Endothelial cell (in vitro differentiated cells): ENCODE measurements around the gene PDK2. TPM values are rescaled to one million over a fixed set of nuclear protein-coding genes. Genes with fewer than 3 reads are reported as not detected.

ENCODE experiments used
- DNase-seq: peaks from one replicate; pipeline ENCODE4 v3.0.0; 2021; ENCODE audit warnings: low spot score
- H3K27ac Mint-ChIP-seq: one replicate; pipeline ENCODE4 v1.8.0; 2021; ENCODE audit warnings: mixed read lengths, inconsistent platforms; ENCODE audit not compliant: unreplicated experiment
- H3K27me3 Mint-ChIP-seq: one replicate; pipeline ENCODE4 v1.8.0; 2021; ENCODE audit warnings: mild to moderate bottlenecking, moderate library complexity, mixed read lengths, inconsistent platforms; ENCODE audit not compliant: unreplicated experiment
- H3K36me3 Mint-ChIP-seq: one replicate; pipeline ENCODE4 v1.8.0; 2021; ENCODE audit warnings: mild to moderate bottlenecking, low read depth, mixed read lengths, inconsistent platforms; ENCODE audit not compliant: unreplicated experiment
- H3K4me1 Mint-ChIP-seq: one replicate; pipeline ENCODE4 v1.8.0; 2021; ENCODE audit warnings: mild to moderate bottlenecking, mixed read lengths, inconsistent platforms; ENCODE audit not compliant: unreplicated experiment
- H3K4me3 Mint-ChIP-seq: one replicate; pipeline ENCODE4 v1.8.0; 2021; ENCODE audit warnings: mild to moderate bottlenecking, mixed read lengths, inconsistent platforms; ENCODE audit not compliant: unreplicated experiment
- H3K9me3 Mint-ChIP-seq: one replicate; pipeline ENCODE4 v1.8.0; 2021; ENCODE audit warnings: mixed read lengths, inconsistent platforms; ENCODE audit not compliant: unreplicated experiment
- total RNA-seq: library from RNA; stranded (reverse); fragmentation: NEBNext Ultra II Directional; extraction: Animal tissue kit (Norgen Biotek cat#: 25700); gene quantifications from one replicate; pipeline ENCODE4 v1.2.1, GENCODE V29; 2021; ENCODE audit not compliant: unreplicated experiment
- TF ChIP-seq, protein P1 (sequence below): fragments of 200-600 bp; sonication (generic); IDR thresholded peaks from one replicate; pipeline ENCODE4 v1.5.0; 2021; ENCODE audit warnings: antibody characterized with exemption; ENCODE audit not compliant: unreplicated experiment

PDK2 gene
- total RNA-seq, 1 donor from 2014 or later, result 37.1 TPM

DNA sequence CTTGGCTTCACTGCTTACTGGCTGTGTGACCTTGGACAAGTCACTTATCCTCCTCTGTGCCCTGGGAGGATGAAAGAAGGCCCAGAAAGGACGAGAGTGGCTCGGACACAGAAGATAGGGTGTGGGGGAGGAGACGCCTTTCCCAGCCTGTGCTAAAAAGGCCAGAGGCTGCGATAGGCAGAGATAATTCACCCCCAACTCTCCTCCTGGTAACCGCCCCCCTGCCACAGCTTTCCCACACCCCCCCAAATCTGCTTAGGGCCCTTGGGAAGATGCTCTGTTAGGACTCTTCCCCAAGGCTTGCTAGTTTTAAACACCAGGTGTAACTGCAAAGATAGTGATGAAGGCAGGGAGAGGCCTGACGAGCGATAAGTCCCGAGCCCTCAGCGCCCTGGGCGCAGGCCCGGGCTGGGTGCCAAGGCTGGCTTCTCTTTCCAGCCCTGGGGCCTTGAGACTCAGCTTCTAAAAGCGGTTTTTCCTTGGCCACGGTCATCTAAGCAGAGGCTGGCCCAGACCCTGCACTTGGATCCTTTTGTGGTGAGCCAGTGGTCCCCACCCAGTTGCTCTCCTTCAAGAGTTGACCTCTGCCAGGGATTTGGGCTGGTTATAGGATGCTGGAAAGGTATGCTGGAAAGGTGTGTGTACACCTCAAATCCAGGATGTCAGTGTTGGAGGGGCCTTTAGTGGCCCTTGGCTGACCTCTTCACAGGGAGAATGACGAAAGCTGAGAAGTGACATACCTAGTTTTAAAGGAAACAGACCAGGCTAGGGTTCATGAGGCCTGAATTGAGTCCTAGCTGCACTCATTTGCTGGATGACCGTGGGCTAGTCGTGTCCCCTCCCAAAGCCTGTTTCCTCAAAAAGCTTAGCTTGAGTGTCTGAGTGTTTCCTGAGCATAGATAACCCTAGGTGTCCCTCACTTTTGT lies 58.8 kb downstream of the PDK2 start:
- no peak for DNase-seq
- TF ChIP-seq, protein P1, sequence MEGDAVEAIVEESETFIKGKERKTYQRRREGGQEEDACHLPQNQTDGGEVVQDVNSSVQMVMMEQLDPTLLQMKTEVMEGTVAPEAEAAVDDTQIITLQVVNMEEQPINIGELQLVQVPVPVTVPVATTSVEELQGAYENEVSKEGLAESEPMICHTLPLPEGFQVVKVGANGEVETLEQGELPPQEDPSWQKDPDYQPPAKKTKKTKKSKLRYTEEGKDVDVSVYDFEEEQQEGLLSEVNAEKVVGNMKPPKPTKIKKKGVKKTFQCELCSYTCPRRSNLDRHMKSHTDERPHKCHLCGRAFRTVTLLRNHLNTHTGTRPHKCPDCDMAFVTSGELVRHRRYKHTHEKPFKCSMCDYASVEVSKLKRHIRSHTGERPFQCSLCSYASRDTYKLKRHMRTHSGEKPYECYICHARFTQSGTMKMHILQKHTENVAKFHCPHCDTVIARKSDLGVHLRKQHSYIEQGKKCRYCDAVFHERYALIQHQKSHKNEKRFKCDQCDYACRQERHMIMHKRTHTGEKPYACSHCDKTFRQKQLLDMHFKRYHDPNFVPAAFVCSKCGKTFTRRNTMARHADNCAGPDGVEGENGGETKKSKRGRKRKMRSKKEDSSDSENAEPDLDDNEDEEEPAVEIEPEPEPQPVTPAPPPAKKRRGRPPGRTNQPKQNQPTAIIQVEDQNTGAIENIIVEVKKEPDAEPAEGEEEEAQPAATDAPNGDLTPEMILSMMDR, result no peak
- no peak overlapping the region for H3K27ac Mint-ChIP-seq
- H3K4me3 Mint-ChIP-seq, result no peak overlapping the region
- no peaks in the 10 kb centered on the region for H3K9me3 Mint-ChIP-seq
- peaks cover 12% of the 10 kb centered on the region for H3K4me1 Mint-ChIP-seq
- H3K27me3 Mint-ChIP-seq, result peaks cover 6% of the 10 kb centered on the region
- H3K36me3 Mint-ChIP-seq, result no peaks in the 10 kb centered on the region

DNA sequence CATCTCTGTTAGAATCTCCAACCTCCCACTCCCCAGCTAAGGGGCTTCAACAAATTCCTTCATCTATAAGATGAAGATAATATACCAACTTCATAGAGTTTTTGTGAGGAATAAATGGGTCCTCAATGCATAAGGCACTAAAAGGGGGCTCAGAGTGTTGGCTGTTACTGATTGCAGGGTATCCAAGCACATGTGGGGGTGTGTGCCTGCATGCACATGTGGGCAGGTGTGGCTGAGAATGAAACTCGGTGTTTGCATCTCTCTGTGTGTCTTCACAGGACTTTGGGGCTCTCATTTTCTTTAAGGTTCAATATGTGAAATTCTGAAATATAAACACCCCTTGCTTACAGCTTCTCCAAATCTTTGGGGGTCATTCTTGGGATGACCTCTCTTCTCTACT lies 59.5 kb downstream of the PDK2 start:
- Mint-ChIP-seq H3K9me3 (no peaks in the 10 kb centered on the region), H3K4me1 (peaks cover 12% of the 10 kb centered on the region), H3K4me3 (no peak overlapping the region), H3K27me3 (peaks cover 6% of the 10 kb centered on the region), H3K27ac (no peak overlapping the region), H3K36me3 (no peaks in the 10 kb centered on the region)
- no peak for DNase-seq
- TF ChIP-seq, protein P1, result no peak

DNA sequence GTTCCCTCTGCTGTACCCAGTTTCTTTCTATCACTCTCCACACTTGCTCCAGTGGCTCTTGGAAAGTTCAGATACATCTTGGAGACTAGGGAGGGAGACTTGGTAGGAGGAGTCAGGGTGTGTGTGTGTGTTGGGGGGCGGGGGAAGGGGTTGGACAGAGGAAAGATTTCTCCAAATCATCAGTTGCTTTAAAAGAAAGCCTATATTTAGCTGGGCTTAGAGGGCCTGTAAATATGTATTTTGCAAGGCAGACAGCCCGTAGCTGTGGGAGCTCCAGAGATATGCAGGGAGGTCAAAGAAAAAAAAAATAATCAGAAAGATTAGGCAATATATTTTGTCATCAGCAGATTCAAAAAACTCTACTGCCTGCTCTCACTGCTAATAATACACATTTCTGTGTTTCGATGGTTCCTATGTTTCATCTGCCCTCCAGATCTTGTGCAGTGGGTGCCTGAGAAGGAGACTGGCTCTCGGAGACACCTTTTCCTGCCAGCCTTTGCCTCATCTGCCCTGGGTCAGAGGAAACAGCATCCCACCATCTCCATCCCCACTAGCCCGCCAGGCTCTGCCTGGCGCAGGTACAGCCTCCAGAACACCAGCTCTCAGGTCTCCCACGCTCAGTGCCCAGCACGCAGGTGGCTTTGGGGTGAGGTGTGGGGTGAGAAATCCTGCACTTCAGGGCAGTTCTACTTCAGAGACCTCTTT lies 60.1 kb downstream of the PDK2 start:
- H3K4me3 Mint-ChIP-seq, result no peak overlapping the region
- H3K36me3 Mint-ChIP-seq, result no peaks in the 10 kb centered on the region
- H3K4me1 Mint-ChIP-seq, result peaks cover 12% of the 10 kb centered on the region
- no peak for DNase-seq
- H3K9me3 Mint-ChIP-seq, result no peaks in the 10 kb centered on the region
- H3K27ac Mint-ChIP-seq, result no peak overlapping the region
- peaks cover 6% of the 10 kb centered on the region for H3K27me3 Mint-ChIP-seq
- TF ChIP-seq, protein P1, result no peak

DNA sequence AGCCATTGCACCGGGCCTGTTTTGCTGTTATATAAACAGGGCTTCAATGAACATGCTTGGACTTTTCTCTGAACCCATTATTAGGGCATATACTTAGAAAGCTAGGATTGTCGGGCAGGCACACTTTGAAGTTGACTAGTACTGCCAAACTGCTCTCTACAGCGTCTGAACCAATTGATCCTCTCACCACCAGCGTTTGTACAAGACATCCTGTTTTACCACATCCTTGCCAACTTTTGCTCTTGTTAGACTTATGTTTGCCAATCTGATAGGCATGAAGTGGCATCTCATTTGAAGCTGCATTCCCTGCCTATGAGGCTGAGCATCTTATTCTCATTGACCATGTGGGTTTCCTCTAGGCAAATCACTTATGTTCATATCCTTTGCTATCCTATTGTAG lies 62.7 kb downstream of the PDK2 start:
- Mint-ChIP-seq H3K36me3 (no peaks in the 10 kb centered on the region), H3K27ac (no peak overlapping the region), H3K4me1 (peaks cover 19% of the 10 kb centered on the region), H3K4me3 (no peak overlapping the region), H3K27me3 (no peaks in the 10 kb centered on the region), H3K9me3 (no peaks in the 10 kb centered on the region)
- TF ChIP-seq, protein P1, result no peak
- no peak for DNase-seq
